ENCODE measurements around the gene ANKEF1. TPM values are rescaled to one million over a fixed set of nuclear protein-coding genes. Genes with fewer than 3 reads are reported as not detected.

ANKEF1 gene
- total RNA-seq, 1 donor from 2014 or later, result 4.2 TPM

- FAIRE-seq, result peak; percentile 72
Measured at GRCh38 chr20:10040070-10040975, 5.5 kb downstream of the ANKEF1 start.

GRCh38 chr20:10042086-10042485, 7.3 kb downstream of the ANKEF1 start:
- no peak for TF ChIP-seq CTCF (IDR thresholded peaks at IDR 0.05; ENCODE audit: insufficient read depth, low read length, severe bottlenecking)
- FAIRE-seq (no peak), DNase-seq (ENCODE audit: low read depth) (no peak)
- H3K27me3 ChIP-seq (ENCODE audit: control insufficient read depth, insufficient read depth, low read length), result no peaks in the 10 kb centered on the region
- H3K36me3 ChIP-seq (ENCODE audit: control insufficient read depth, insufficient read depth, low read length), result peaks cover 1% of the 10 kb centered on the region
- no peak overlapping the region for H3K4me3 ChIP-seq (ENCODE audit: low read depth, low read length)

More at GRCh38 chr20:10040070-10040975, 5.5 kb downstream of the ANKEF1 start:
- no peak for TF ChIP-seq CTCF (IDR thresholded peaks at IDR 0.05; ENCODE audit: insufficient read depth, low read length, severe bottlenecking)
- H3K4me3 ChIP-seq (ENCODE audit: low read depth, low read length), result no peak overlapping the region
- DNase-seq (ENCODE audit: low read depth), result peak; percentile 90
- peaks cover 1% of the 10 kb centered on the region for H3K36me3 ChIP-seq (ENCODE audit: control insufficient read depth, insufficient read depth, low read length)
- no peaks in the 10 kb centered on the region for H3K27me3 ChIP-seq (ENCODE audit: control insufficient read depth, insufficient read depth, low read length)

GRCh38 chr20:10047427-10047826, 12.6 kb downstream of the ANKEF1 start:
- TF ChIP-seq CTCF (IDR thresholded peaks at IDR 0.05; ENCODE audit: insufficient read depth, low read length, severe bottlenecking), result peak; percentile 9
- DNase-seq (ENCODE audit: low read depth) (no peak), FAIRE-seq (no peak)

GRCh38 chr20:10051185-10051584, 16.4 kb downstream of the ANKEF1 start:
- no peak for TF ChIP-seq CTCF (IDR thresholded peaks at IDR 0.05; ENCODE audit: insufficient read depth, low read length, severe bottlenecking)
- no peak for DNase-seq (ENCODE audit: low read depth)
- H3K4me3 ChIP-seq (ENCODE audit: low read depth, low read length), result no peak overlapping the region
- H3K36me3 ChIP-seq (ENCODE audit: control insufficient read depth, insufficient read depth, low read length), result peaks cover 2% of the 10 kb centered on the region
- FAIRE-seq, result no peak
- H3K27me3 ChIP-seq (ENCODE audit: control insufficient read depth, insufficient read depth, low read length), result no peaks in the 10 kb centered on the region

More at GRCh38 chr20:10047427-10047826, 12.6 kb downstream of the ANKEF1 start:
- Histone ChIP-seq H3K27me3 (ENCODE audit: control insufficient read depth, insufficient read depth, low read length) (no peaks in the 10 kb centered on the region), H3K36me3 (ENCODE audit: control insufficient read depth, insufficient read depth, low read length) (peaks cover 3% of the 10 kb centered on the region), H3K4me3 (ENCODE audit: low read depth, low read length) (no peak overlapping the region)

GRCh38 chr20:10059006-10059405, 24.2 kb downstream of the ANKEF1 start:
- Histone ChIP-seq H3K4me3 (ENCODE audit: low read depth, low read length) (no peak overlapping the region), H3K36me3 (ENCODE audit: control insufficient read depth, insufficient read depth, low read length) (no peaks in the 10 kb centered on the region), H3K27me3 (ENCODE audit: control insufficient read depth, insufficient read depth, low read length) (no peaks in the 10 kb centered on the region)
- no peak for FAIRE-seq
- DNase-seq (ENCODE audit: low read depth), result peak; percentile 77
- no peak for TF ChIP-seq CTCF (IDR thresholded peaks at IDR 0.05; ENCODE audit: insufficient read depth, low read length, severe bottlenecking)

Measured in bronchial epithelial cell (primary cell).